Pancreas (tissue), 10 donors: Measurements from ENCODE around the gene SVEP1. TPM values are rescaled to one million over a fixed set of nuclear protein-coding genes. Genes with fewer than 3 reads are reported as not detected.

Source experiments
- ATAC-seq, 4 donors: fragments of 200-7000 bp; cut with Tn5 transposase; one replicate each; pipeline versions ENCODE4 v1.8.0 to v1.9.1; 2020; ENCODE audit warnings: mild to moderate bottlenecking in 4 of 4, moderate library complexity in 4 of 4
- DNase-seq, 6 donors: peaks; one replicate each; pipeline ENCODE4 v3.0.0-alpha.2; 2020
- FAIRE-seq: peaks from 2 replicates; lab custom pipeline; 2012; peaks lifted over from hg19 to GRCh38; lab: Jason Lieb, UNC
- H3K27ac ChIP-seq, 4 donors: fragments of 200-600 bp; sonication (generic); 1 replicate in 3 of 4; 2 replicates in 1 of 4; pipeline versions ENCODE4 v1.5.0 to v1.8.0; 2020
- H3K27me3 ChIP-seq, 4 donors: fragments of 200-600 bp; one replicate each; pipeline ENCODE4 v1.8.0; 2021
- H3K36me3 ChIP-seq, 3 donors: fragments of 200-600 bp; sonication (generic) in 1 of 3; one replicate each; pipeline versions ENCODE4 v1.5.0 to v1.8.0; 2020 to 2021
- H3K4me1 ChIP-seq, 3 donors: fragments of 200-600 bp; one replicate each; pipeline ENCODE4 v1.8.0; 2021
- H3K4me3 ChIP-seq, 4 donors: fragments of 200-600 bp; sonication (generic) in 2 of 4; one replicate each; pipeline versions ENCODE4 v1.5.0 to v1.8.0; 2020 to 2021
- H3K9me3 ChIP-seq, 4 donors: fragments of 200-600 bp; one replicate each; pipeline ENCODE4 v1.8.0; 2021
- CTCF ChIP-seq, 4 donors: fragments of 200-600 bp; sonication (generic) in 3 of 4; IDR thresholded peaks; one replicate each; pipeline versions ENCODE4 v1.5.0 to v1.8.0; 2021; ENCODE audit warnings: antibody characterized with exemption in 4 of 4
- WGBS, 2 donors: extraction: QIAGEN DNeasy Blood & Tissue Kit; methylation state at CpG; one replicate each; pipeline ENCODE4 v1.1.7; 2013; 5-methylcytosine and 5-hydroxymethylcytosine counted together
- intact Hi-C, 3 donors: fragments of 100-400 bp; cut with DNase I; formaldehyde crosslinking; loops; one replicate each; pipeline versions ENCODE4 v1.11.1 to v1.14.2; 2022
- polyA plus RNA-seq, 2 donors: library from polyadenylated mRNA; stranded (reverse); fragments of 200-250 nt; gene quantifications; one replicate each; pipeline ENCODE4 v1.2.3, GENCODE V29; 2013
- total RNA-seq, 6 donors: library from RNA; stranded (reverse); fragmentation: NEBNext Ultra II Directional in 4 of 6; extraction: Animal tissue kit (Norgen Biotek cat#: 25700) in 4 of 6; gene quantifications; one replicate each; pipeline versions ENCODE4 v1.2.1 to v1.2.4, GENCODE V29; 2021 to 2023
- donor health status: healthy with polysubstance abuse.
- donor health status: DM: no; HTN: no; CAD: no; lungs with moderate emphysema.
- donor health status: DM: no; HTN: no; CAD: no.
- donor health status: control.
- donor health status: control.
- donor health status: Bipolar disorder and iron deficiency.
- donor health status: DM: yes; HTN: yes; CAD: no.
- donor health status: DM: no; HTN: no; CAD: no.
- donor health status: DM: no; HTN: no; CAD: no.
- donor health status: DM: yes; HTN: yes; CAD: no.

Gene SVEP1
- total and polyA plus RNA-seq, 8 donors, result 0.96 to 12.8 (median 4.3) TPM

DNA sequence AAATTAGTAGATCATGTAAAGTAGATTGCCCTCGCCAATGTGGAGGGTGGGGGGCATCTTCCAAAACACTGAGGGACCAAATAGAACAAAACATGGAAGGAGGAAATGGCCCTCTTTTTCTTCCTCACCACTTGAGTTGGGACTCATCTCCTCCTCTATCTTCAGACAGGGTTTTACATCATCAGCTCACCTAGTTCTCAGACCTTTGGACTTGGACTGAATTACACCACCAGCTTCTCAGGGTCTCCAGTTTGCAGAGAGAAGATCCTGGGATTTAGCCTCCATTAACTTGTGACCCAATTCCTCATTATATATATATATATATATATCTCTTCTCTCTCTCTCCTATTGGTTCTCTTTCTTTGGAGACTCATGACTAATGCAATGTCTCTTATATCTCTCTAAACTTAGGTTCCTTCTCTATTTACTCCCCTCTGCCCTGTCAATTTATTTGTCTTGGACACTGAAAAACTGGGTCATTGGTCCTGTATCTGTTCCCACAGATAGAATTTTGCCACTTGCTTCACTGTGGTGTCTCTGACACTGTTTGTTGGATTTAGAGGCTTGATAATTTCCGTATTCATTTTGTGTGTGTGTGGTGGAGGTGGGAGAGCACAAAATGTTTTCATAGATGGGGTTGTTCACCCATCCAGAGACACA is 187.6 kb downstream of the SVEP1 start:
- Histone ChIP-seq H3K36me3 (no peaks in the 10 kb centered on the region), H3K9me3 (no peaks in the 10 kb centered on the region), H3K4me3 (no peak overlapping the region), H3K27ac (no peak overlapping the region), H3K4me1 (peaks cover 0 to 7% (median 3%) of the 10 kb centered on the region in 3 donors), H3K27me3 (no peaks in the 10 kb centered on the region)
- TF ChIP-seq CTCF (IDR thresholded peaks at IDR 0.05), result no peak
- no peak for DNase-seq
- FAIRE-seq, result no peak
- WGBS, 2 donors, result 52 to 66% methylated on average over 2 of the region's 2 CpGs
- intact Hi-C loops, result no loop called here
- no peak for ATAC-seq

DNA sequence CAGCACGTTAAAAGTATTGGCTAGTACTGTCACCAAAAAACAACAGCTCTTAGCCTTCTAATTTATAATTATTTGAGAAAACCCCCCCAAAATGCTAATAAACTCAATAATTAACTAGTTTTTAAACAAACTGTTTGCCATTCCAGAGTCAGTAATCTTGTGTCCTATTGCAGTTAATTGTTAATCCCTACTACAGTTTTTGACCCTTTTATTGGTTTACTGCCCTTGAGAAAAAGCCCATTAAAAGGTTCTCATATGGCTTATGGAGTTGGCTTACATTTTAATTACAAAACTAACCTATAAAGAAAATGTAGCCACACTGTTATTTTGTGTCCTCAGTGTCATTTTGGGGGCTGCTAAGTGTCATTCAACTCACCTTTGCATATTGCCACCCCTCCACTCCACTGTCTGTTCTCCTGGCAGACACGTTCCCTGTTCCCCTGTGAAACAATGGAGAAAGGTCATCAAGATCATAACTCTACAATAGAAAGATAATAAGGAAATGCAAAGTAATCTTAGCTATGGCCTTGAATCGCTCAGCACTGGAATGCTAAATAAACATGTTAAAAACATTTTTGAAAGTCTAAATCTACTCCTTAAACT is 190.3 kb downstream of the SVEP1 start:
- Histone ChIP-seq H3K36me3 (no peaks in the 10 kb centered on the region), H3K27ac (no peak overlapping the region), H3K9me3 (no peaks in the 10 kb centered on the region), H3K4me3 (no peak overlapping the region), H3K27me3 (no peaks in the 10 kb centered on the region), H3K4me1 (peaks cover 0 to 7% (median 3%) of the 10 kb centered on the region in 3 donors)
- FAIRE-seq, result no peak
- no peak for ATAC-seq
- intact Hi-C loops, result no loop called here
- 26 to 31% methylated on average over 3 of the region's 3 CpGs for WGBS, 2 donors
- TF ChIP-seq CTCF (IDR thresholded peaks at IDR 0.05), result no peak
- no peak for DNase-seq

DNA sequence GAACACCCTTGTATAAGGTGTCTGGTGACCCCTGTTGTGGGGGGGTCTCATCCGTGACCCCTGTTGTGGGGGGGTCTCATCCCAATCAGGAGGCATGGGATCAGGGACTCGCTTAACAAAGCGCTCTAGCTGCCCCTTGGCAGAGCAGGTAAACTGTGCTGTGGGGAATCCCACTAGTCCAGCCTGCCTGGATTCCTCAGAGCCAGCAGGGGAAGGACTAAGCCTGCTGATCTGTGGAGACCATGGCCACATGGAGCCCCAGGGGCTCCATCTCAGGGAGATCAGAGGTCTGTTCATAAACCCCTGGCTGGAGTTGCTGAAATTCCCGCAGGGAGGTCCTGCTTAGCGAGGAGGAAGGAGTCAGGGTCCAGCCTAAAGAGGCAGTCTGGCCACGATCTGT is 196.1 kb downstream of the SVEP1 start:
- Histone ChIP-seq H3K27me3 (no peaks in the 10 kb centered on the region), H3K36me3 (no peaks in the 10 kb centered on the region), H3K9me3 (no peaks in the 10 kb centered on the region), H3K4me1 (no peaks in the 10 kb centered on the region), H3K27ac (no peak overlapping the region), H3K4me3 (no peak overlapping the region)
- no peak for ATAC-seq
- no peak for DNase-seq
- TF ChIP-seq CTCF (IDR thresholded peaks at IDR 0.05), result no peak
- 80 to 91% methylated on average over 6 of the region's 6 CpGs for WGBS, 2 donors
- intact Hi-C loops, result no loop called here
- no peak for FAIRE-seq

GRCh38 chr9:110382731-110383130 is 196.8 kb downstream of the SVEP1 start:
- Histone ChIP-seq H3K4me1 (no peaks in the 10 kb centered on the region), H3K9me3 (no peaks in the 10 kb centered on the region), H3K27ac (no peak overlapping the region), H3K4me3 (no peak overlapping the region), H3K36me3 (no peaks in the 10 kb centered on the region), H3K27me3 (no peaks in the 10 kb centered on the region)
- ATAC-seq (no peak), FAIRE-seq (no peak), DNase-seq (no peak)
- TF ChIP-seq CTCF (IDR thresholded peaks at IDR 0.05), result no peak
- intact Hi-C loops, result no loop called here
- WGBS, 2 donors, result 49 to 52% methylated on average over 4 of the region's 4 CpGs

DNA sequence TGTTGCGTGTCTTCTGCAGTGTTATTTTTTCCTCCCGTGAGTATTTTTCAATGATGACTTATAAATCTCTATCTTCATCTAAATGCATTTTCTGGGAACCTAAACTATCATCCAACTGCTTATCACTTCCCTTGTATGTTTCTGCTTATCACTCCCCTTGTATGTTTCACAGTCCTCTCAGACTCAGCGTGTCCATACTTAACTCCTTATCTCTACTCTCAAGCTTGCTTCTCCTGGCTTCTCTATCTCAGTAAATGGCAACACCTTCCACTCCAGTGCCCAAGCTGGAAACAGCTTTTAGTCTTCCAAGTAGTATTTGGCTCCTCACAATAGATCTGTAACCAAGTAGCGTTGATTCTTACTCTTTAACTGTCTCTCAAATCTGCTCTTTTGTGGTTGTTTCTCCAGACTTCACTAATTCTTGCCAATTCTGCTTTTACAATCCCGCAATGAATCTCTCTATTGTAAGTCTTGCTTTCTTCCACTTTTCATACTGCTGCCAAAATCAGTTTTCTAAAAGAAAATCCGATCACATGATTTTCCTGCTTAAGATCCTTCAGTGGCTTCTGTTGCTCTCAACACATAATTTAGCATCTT is 208.0 kb downstream of the SVEP1 start:
- ATAC-seq (no peak), DNase-seq (no peak), FAIRE-seq (no peak)
- TF ChIP-seq CTCF (IDR thresholded peaks at IDR 0.05), result no peak
- Histone ChIP-seq H3K4me3 (no peak overlapping the region), H3K36me3 (no peaks in the 10 kb centered on the region), H3K9me3 (no peaks in the 10 kb centered on the region), H3K4me1 (no peaks in the 10 kb centered on the region), H3K27me3 (no peaks in the 10 kb centered on the region), H3K27ac (no peak overlapping the region)
- WGBS, 2 donors, result 66 to 77% methylated on average over 6 of the region's 6 CpGs
- intact Hi-C loops, result no loop called here
